ENCODE results near the gene EPHA8. TPM values are rescaled to one million over a fixed set of nuclear protein-coding genes. Genes with fewer than 3 reads are reported as not detected.

Gene EPHA8
- total RNA-seq, 1 experiment from 2014 or later: not detected

GRCh38 chr1:22613951-22614350, 50.7 kb downstream of the EPHA8 start:
- no peak overlapping the region for H3K4me3 Mint-ChIP-seq (ENCODE audit: unreplicated experiment)
- no peak for DNase-seq
- H3K27me3 Mint-ChIP-seq (ENCODE audit: insufficient read depth, unreplicated experiment): peaks cover 19% of the 10 kb centered on the region
- no peak overlapping the region for H3K4me3 ChIP-seq (ENCODE audit: low read depth, low read length)
- ChIA-PET CTCF (no interaction called here), POLR2A (no interaction called here)
- no peaks in the 10 kb centered on the region for H3K9me3 ChIP-seq
- no peaks in the 10 kb centered on the region for H3K4me1 ChIP-seq
- no peaks in the 10 kb centered on the region; the same call in 1 of the 2 replicates for H3K27me3 ChIP-seq (replicated peaks; ENCODE audit: control insufficient read depth, insufficient read depth, low read length)
- TF ChIP-seq, protein P1, sequence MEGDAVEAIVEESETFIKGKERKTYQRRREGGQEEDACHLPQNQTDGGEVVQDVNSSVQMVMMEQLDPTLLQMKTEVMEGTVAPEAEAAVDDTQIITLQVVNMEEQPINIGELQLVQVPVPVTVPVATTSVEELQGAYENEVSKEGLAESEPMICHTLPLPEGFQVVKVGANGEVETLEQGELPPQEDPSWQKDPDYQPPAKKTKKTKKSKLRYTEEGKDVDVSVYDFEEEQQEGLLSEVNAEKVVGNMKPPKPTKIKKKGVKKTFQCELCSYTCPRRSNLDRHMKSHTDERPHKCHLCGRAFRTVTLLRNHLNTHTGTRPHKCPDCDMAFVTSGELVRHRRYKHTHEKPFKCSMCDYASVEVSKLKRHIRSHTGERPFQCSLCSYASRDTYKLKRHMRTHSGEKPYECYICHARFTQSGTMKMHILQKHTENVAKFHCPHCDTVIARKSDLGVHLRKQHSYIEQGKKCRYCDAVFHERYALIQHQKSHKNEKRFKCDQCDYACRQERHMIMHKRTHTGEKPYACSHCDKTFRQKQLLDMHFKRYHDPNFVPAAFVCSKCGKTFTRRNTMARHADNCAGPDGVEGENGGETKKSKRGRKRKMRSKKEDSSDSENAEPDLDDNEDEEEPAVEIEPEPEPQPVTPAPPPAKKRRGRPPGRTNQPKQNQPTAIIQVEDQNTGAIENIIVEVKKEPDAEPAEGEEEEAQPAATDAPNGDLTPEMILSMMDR (IDR thresholded peaks at IDR 0.05; ENCODE audit: insufficient read depth in 1 of 2, low read depth in 1 of 2, low read length in 1 of 2, severe bottlenecking in 1 of 2, unreplicated experiment in 1 of 2): no peak
- no peaks in the 10 kb centered on the region for H3K36me3 Mint-ChIP-seq (ENCODE audit: insufficient read depth, unreplicated experiment)
- intact Hi-C loops (cut with micrococcal nuclease; ENCODE audit: unreplicated experiment): no loop called here
- BruUV-seq (replicated peaks): no TSS peak
- no peaks in the 10 kb centered on the region for H3K36me3 ChIP-seq (ENCODE audit: control insufficient read depth, insufficient read depth, low read length)
- H3K4me1 Mint-ChIP-seq (ENCODE audit: low read depth, unreplicated experiment): no peaks in the 10 kb centered on the region
- H3K9me3 Mint-ChIP-seq (ENCODE audit: unreplicated experiment): no peaks in the 10 kb centered on the region
- no peak overlapping the region for H3K27ac Mint-ChIP-seq (ENCODE audit: unreplicated experiment)

DNA sequence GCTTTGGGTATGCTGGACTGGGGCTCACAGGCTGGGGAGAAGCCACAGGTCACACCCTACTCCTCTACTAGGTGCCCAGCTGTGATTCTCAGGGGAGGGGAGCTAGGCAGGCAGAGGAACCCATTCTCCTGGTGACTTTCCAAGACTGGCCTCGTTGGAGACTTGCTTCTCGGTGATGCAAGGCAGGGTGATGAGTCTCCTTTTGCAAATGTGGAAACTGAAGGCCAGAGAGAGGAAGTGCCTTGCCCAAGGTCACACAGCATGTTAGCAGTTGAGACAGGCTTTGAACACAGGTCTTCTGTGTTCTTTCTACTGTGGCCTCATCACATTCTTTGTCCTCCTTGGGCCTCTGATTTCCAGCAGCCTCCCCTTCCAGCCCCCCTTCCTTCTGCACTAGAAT, 52.6 kb downstream of the EPHA8 start:
- no peaks in the 10 kb centered on the region for H3K36me3 ChIP-seq (ENCODE audit: control insufficient read depth, insufficient read depth, low read length)
- Mint-ChIP-seq H3K9me3 (ENCODE audit: unreplicated experiment) (no peaks in the 10 kb centered on the region), H3K27ac (ENCODE audit: unreplicated experiment) (no peak overlapping the region), H3K36me3 (ENCODE audit: insufficient read depth, unreplicated experiment) (no peaks in the 10 kb centered on the region), H3K4me1 (ENCODE audit: low read depth, unreplicated experiment) (no peaks in the 10 kb centered on the region), H3K27me3 (ENCODE audit: insufficient read depth, unreplicated experiment) (peaks cover 22% of the 10 kb centered on the region), H3K4me3 (ENCODE audit: unreplicated experiment) (no peak overlapping the region)
- BruUV-seq (replicated peaks): no TSS peak
- H3K4me1 ChIP-seq: no peaks in the 10 kb centered on the region
- no peak for DNase-seq
- no peaks in the 10 kb centered on the region for H3K9me3 ChIP-seq
- TF ChIP-seq, protein P1 (IDR thresholded peaks at IDR 0.05; ENCODE audit: insufficient read depth in 1 of 2, low read depth in 1 of 2, low read length in 1 of 2, severe bottlenecking in 1 of 2, unreplicated experiment in 1 of 2): no peak
- POLR2A ChIA-PET: no interaction called here
- no peaks in the 10 kb centered on the region; the same call in 1 of the 2 replicates for H3K27me3 ChIP-seq (replicated peaks; ENCODE audit: control insufficient read depth, insufficient read depth, low read length)
- CTCF ChIA-PET: no interaction called here
- intact Hi-C loops (cut with micrococcal nuclease; ENCODE audit: unreplicated experiment): no loop called here
- H3K4me3 ChIP-seq (ENCODE audit: low read depth, low read length): no peak overlapping the region

DNA sequence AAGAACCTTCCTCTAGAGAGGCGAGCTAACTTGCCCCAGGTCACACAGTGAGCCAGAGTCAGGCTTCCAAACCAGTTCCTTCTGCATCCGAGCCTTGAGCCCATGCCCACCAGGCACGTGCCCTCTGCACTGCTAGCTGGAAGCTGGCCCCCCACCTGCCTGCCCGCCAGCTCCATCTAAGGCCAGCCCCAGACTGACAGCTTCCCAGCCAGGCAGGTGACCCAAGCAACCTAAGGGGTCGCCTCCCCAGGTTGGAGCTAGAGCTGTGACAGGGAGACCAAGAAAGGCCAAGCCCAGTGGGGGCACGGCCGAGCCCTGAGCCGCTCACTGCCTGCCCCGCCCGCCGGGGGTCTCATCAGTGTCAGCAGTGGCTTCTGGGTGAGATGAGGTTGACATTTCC, 53.3 kb downstream of the EPHA8 start:
- TF ChIP-seq, protein P1 (IDR thresholded peaks at IDR 0.05; ENCODE audit: insufficient read depth in 1 of 2, low read depth in 1 of 2, low read length in 1 of 2, severe bottlenecking in 1 of 2, unreplicated experiment in 1 of 2): no peak
- BruUV-seq (replicated peaks): no TSS peak
- Histone ChIP-seq H3K27me3 (replicated peaks; ENCODE audit: control insufficient read depth, insufficient read depth, low read length) (no peaks in the 10 kb centered on the region; the same call in 1 of the 2 replicates), H3K9me3 (no peaks in the 10 kb centered on the region), H3K4me1 (no peaks in the 10 kb centered on the region), H3K4me3 (ENCODE audit: low read depth, low read length) (no peak overlapping the region), H3K36me3 (ENCODE audit: control insufficient read depth, insufficient read depth, low read length) (no peaks in the 10 kb centered on the region)
- CTCF ChIA-PET: no interaction called here
- H3K4me3 Mint-ChIP-seq (ENCODE audit: unreplicated experiment): no peak overlapping the region
- no peaks in the 10 kb centered on the region for H3K4me1 Mint-ChIP-seq (ENCODE audit: low read depth, unreplicated experiment)
- H3K9me3 Mint-ChIP-seq (ENCODE audit: unreplicated experiment): no peaks in the 10 kb centered on the region
- H3K36me3 Mint-ChIP-seq (ENCODE audit: insufficient read depth, unreplicated experiment): no peaks in the 10 kb centered on the region
- H3K27ac Mint-ChIP-seq (ENCODE audit: unreplicated experiment): no peak overlapping the region
- H3K27me3 Mint-ChIP-seq (ENCODE audit: insufficient read depth, unreplicated experiment): peaks cover 20% of the 10 kb centered on the region
- POLR2A ChIA-PET: no interaction called here
- intact Hi-C loops (cut with micrococcal nuclease; ENCODE audit: unreplicated experiment): no loop called here
- DNase-seq: no peak

Data from Caco-2 (cell line).